HEK293 (cell line): ENCODE measurements around the gene BACH2.

Experiments
- CTCF ChIA-PET: fragments of 350-600 bp; formaldehyde crosslinking; extraction: SDS; loops from one replicate; lab custom pipeline; 2021; ENCODE audit warnings: antibody characterized with exemption; lab: Yijun Ruan, JAX
- POLR2A ChIA-PET: fragments of 300-600 bp; formaldehyde crosslinking; extraction: SDS; loops from one replicate; lab custom pipeline; 2020; ENCODE audit warnings: antibody characterized with exemption, inconsistent platforms; lab: Yijun Ruan, JAX
- H3K27ac ChIP-seq: fragments of 200-500 bp; sonication (Bioruptor generic); 2 replicates; pipeline ENCODE4 v1.5.1; 2014; ENCODE audit warnings: low read depth, low read length, control low read depth, inconsistent platforms; ENCODE audit errors: extremely low read depth
- H3K36me3 ChIP-seq, 2 experiments: fragments of 200-500 bp in 1 of 2; sonication (Bioruptor generic) in 1 of 2; 1 replicate in 1 of 2; 2 replicates in 1 of 2; pipeline ENCODE4 v1.5.1; 2014 to 2017; ENCODE audit warnings: inconsistent platforms in 2 of 2, low read length in 2 of 2; ENCODE audit not compliant: control insufficient read depth in 2 of 2, insufficient read depth in 1 of 2
- H3K4me1 ChIP-seq: fragments of 200-500 bp; sonication (Bioruptor generic); 2 replicates; pipeline ENCODE4 v1.5.1; 2014; ENCODE audit warnings: mild to moderate bottlenecking, low read length, inconsistent platforms; ENCODE audit not compliant: control insufficient read depth, insufficient read depth
- H3K4me3 ChIP-seq: 2 replicates; pipeline ENCODE4 v1.5.1; 2011; ENCODE audit warnings: low read depth, mild to moderate bottlenecking, control low read depth, low read length, moderate library complexity
- H3K9me3 ChIP-seq: fragments of 200-500 bp; sonication (Bioruptor generic); 2 replicates; pipeline ENCODE4 v1.5.1; 2014; ENCODE audit warnings: low read depth, low read length, inconsistent platforms; ENCODE audit not compliant: control insufficient read depth, insufficient read depth
- EGR2 ChIP-seq: fragments of 450-650 bp; formaldehyde crosslinking; IDR thresholded peaks from 2 replicates; pipeline ENCODE4 v1.5.1; 2016; ENCODE audit warnings: low read depth, missing biosample characterization, missing genetic modification characterization
- GLIS1 ChIP-seq: fragments of 450-650 bp; formaldehyde crosslinking; IDR thresholded peaks from 2 replicates; pipeline ENCODE4 v1.5.1; 2016; ENCODE audit warnings: missing biosample characterization, missing genetic modification characterization
- MZF1 ChIP-seq: fragments of 450-650 bp; formaldehyde crosslinking; IDR thresholded peaks from 2 replicates; pipeline ENCODE4 v1.5.1; 2017; ENCODE audit warnings: missing biosample characterization, missing genetic modification characterization, borderline replicate concordance
- PRDM10 ChIP-seq: fragments of 450-650 bp; formaldehyde crosslinking; IDR thresholded peaks from 2 replicates; pipeline ENCODE4 v1.5.1; 2016; ENCODE audit warnings: missing biosample characterization, missing genetic modification characterization
- PRDM4 ChIP-seq: fragments of 450-650 bp; formaldehyde crosslinking; IDR thresholded peaks from 2 replicates; pipeline ENCODE4 v1.5.1; 2017; ENCODE audit warnings: missing biosample characterization, missing genetic modification characterization
- YY1 ChIP-seq: fragments of 450-650 bp; formaldehyde crosslinking; IDR thresholded peaks from 2 replicates; pipeline ENCODE4 v1.5.1; 2018; ENCODE audit warnings: missing biosample characterization, missing genetic modification characterization
- ZBTB10 ChIP-seq: fragments of 450-650 bp; formaldehyde crosslinking; IDR thresholded peaks from 2 replicates; pipeline ENCODE4 v1.5.1; 2016; ENCODE audit warnings: missing biosample characterization, missing genetic modification characterization
- ZFHX2 ChIP-seq: fragments of 450-650 bp; formaldehyde crosslinking; conservative IDR thresholded peaks from 2 replicates; pipeline ENCODE4 v1.5.1; 2016; ENCODE audit warnings: missing biosample characterization, missing genetic modification characterization
- ZNF112 ChIP-seq: fragments of 450-650 bp; formaldehyde crosslinking; IDR thresholded peaks from 2 replicates; pipeline ENCODE4 v1.5.0; 2017; ENCODE audit warnings: missing biosample characterization, missing genetic modification characterization
- ZNF169 ChIP-seq: fragments of 450-650 bp; formaldehyde crosslinking; IDR thresholded peaks from 2 replicates; pipeline ENCODE4 v1.5.1; 2016; ENCODE audit warnings: missing biosample characterization, missing genetic modification characterization
- ZNF311 ChIP-seq: fragments of 450-650 bp; formaldehyde crosslinking; IDR thresholded peaks from 2 replicates; pipeline ENCODE4 v1.5.1; 2017; ENCODE audit warnings: missing biosample characterization, missing genetic modification characterization, borderline replicate concordance
- ZNF366 ChIP-seq: fragments of 450-650 bp; formaldehyde crosslinking; conservative IDR thresholded peaks from 2 replicates; pipeline ENCODE4 v1.5.1; 2016; ENCODE audit warnings: missing biosample characterization, missing genetic modification characterization
- ZNF394 ChIP-seq: fragments of 450-650 bp; formaldehyde crosslinking; IDR thresholded peaks from 2 replicates; pipeline ENCODE4 v1.5.1; 2016; ENCODE audit warnings: missing biosample characterization, missing genetic modification characterization, mild to moderate bottlenecking, moderate library complexity, borderline replicate concordance
- ZNF510 ChIP-seq: fragments of 450-650 bp; formaldehyde crosslinking; IDR thresholded peaks from 2 replicates; pipeline ENCODE4 v1.5.1; 2018; ENCODE audit warnings: mild to moderate bottlenecking, missing genetic modification characterization, missing biosample characterization; ENCODE audit not compliant: insufficient replicate concordance
- ZNF530 ChIP-seq: fragments of 450-650 bp; formaldehyde crosslinking; IDR thresholded peaks from 2 replicates; pipeline ENCODE4 v1.5.1; 2016; ENCODE audit warnings: low read depth, missing biosample characterization, missing genetic modification characterization
- ZSCAN30 ChIP-seq: fragments of 450-650 bp; IDR thresholded peaks from 2 replicates; pipeline ENCODE4 v1.5.1; 2018; ENCODE audit warnings: missing biosample characterization, mild to moderate bottlenecking, missing genetic modification characterization, moderate library complexity

Gene BACH2

GRCh38 chr6:89984926-89985750 is 311.5 kb downstream of the BACH2 start:
- H3K36me3 ChIP-seq, result no peaks in the 10 kb centered on the region
- no peaks in the 10 kb centered on the region for H3K9me3 ChIP-seq
- TF ChIP-seq ZNF530 (no peak), PRDM4 (no peak), ZFHX2 (tag by site-specific recombination) (peak; percentile 37), MZF1 (tag by site-specific recombination) (peak; percentile 91; the same call in 1 of the 2 replicates), ZSCAN30 (tag by site-specific recombination) (no peak), GLIS1 (0 out of 2 replicates have a peak, but pooled peaks have one; percentile 8), ZBTB10 (tag by site-specific recombination) (no peak), EGR2 (tag by site-specific recombination) (0 out of 2 replicates have a peak, but pooled peaks have one; percentile 46), ZNF169 (no peak), ZNF394 (no peak), ZNF510 (tag by site-specific recombination) (no peak), ZNF366 (tag by site-specific recombination) (0 out of 2 replicates have a peak, but pooled peaks have one; percentile 32), PRDM10 (tag by site-specific recombination) (peak; percentile 98), ZNF311 (tag by site-specific recombination) (no peak), ZNF112 (tag by site-specific recombination) (no peak), YY1 (tag by site-specific recombination) (no peak)
- ChIA-PET POLR2A (interaction anchor here (1.2 kb wide), 1 partner anchor 14 kb away, joined by 4 read pairs; no protein-coding TSS in a partner anchor), CTCF (no interaction called here)
- H3K4me3 ChIP-seq, result no peak overlapping the region
- no peak overlapping the region for H3K27ac ChIP-seq
- peaks cover 3% of the 10 kb centered on the region; the same call in 1 of the 2 replicates for H3K4me1 ChIP-seq
